Vagina (tissue), 2 donors: Measurements from ENCODE around the gene FUT1.

Experiments
- CTCF ChIP-seq, 3 experiments: fragments of 450-650 bp in 2 of 3; fragments of 200-600 bp in 1 of 3; sonication (generic) in 1 of 3; IDR thresholded peaks; one replicate each; pipeline ENCODE4 v1.5.1; 2017 to 2019; ENCODE audit warnings: antibody characterized with exemption in 3 of 3, mild to moderate bottlenecking in 2 of 3, moderate library complexity in 2 of 3
- POLR2A ChIP-seq, 2 donors: fragments of 450-650 bp; IDR thresholded peaks; one replicate each; pipeline ENCODE4 v1.6.1; 2017; ENCODE audit warnings: antibody characterized with exemption in 2 of 2, mild to moderate bottlenecking in 2 of 2, moderate library complexity in 2 of 2
- POLR2AphosphoS5 ChIP-seq, 2 donors: sonication (generic); formaldehyde crosslinking; IDR thresholded peaks; one replicate each; pipeline ENCODE4 v1.9.0; 2017; ENCODE audit warnings: antibody characterized with exemption in 2 of 2, mild to moderate bottlenecking in 2 of 2, low read depth in 1 of 2; ENCODE audit not compliant: insufficient read depth in 1 of 2

GRCh38 chr19:48714759-48715675 is 37.4 kb downstream of the FUT1 start:
- TF ChIP-seq CTCF (IDR thresholded peaks at IDR 0.05) (no peak), POLR2A (IDR thresholded peaks at IDR 0.05) (no peak), POLR2AphosphoS5 (IDR thresholded peaks at IDR 0.05; ENCODE audit: insufficient read depth in 1 of 2, low read depth in 1 of 2) (no peak)
